GM19043 (cell line): Measurements from ENCODE around the gene ACP6.

Source experiments
- ATAC-seq: cut with Tn5 transposase; IDR thresholded peaks from one replicate; pipeline ENCODE4 v1.9.1; 2021; ENCODE audit warnings: low read depth; ENCODE audit not compliant: unreplicated experiment

Gene ACP6

GRCh38 chr1:147652306-147652705, 18.0 kb downstream of the ACP6 start:
- no peak for ATAC-seq

DNA sequence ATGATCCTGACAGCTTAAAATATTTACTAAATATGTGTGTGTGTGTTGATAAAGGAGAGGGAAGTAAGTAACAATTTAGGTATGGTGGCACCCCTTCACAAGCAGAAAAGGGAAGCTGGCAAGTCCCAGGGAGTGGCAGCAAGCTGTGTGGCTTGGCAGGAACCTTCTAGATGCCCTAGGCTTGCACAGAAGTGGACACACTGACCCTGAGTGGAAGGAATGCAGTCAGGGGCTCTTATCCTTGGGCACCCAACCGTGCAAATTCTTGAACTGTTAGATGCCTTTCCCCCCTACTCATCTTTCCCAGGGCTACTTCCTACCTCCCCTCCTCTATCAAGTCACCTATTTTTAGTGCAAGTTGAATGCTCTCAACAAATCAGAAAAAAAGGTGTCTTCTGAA, 18.9 kb downstream of the ACP6 start:
- no peak for ATAC-seq

DNA sequence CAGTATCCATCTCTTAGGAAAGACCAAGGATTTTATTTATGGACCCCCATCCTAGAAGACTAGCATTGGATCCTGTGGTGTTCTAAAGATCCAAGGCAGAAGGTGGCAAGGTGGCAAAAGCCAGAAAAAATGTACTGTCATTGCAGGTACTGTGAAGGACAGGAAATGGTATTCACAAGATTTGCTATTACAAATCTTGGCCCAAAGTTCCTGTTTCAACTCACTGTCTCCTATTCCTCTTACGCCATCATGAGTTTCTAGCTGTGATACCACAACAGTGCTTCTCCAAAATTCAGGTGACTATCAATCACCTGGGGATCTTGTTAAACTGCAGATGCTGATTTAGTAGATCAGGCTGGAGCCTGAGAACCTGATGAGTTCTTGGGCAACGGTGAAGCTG, 21.4 kb downstream of the ACP6 start:
- no peak for ATAC-seq

GRCh38 chr1:147647796-147648633, 22.3 kb downstream of the ACP6 start:
- ATAC-seq, result no peak

DNA sequence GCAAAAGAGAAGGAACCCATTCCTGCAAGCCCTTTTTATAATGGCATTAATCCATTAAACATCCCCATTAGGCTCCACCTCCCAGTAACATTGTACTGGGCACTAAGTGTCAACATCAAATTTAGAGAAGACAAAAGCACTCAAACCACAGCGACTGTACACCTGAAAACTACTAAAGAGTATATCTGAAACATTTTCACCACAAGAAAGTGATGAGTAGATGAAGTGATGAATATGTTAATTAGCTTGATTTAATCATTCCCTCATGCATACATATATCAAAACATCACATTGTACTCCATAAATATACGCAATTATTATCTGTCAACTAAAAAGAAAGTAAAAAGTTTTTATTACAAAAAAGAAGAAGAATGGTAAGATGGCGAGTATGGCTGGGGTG, 26.4 kb downstream of the ACP6 start:
- ATAC-seq, result no peak

DNA sequence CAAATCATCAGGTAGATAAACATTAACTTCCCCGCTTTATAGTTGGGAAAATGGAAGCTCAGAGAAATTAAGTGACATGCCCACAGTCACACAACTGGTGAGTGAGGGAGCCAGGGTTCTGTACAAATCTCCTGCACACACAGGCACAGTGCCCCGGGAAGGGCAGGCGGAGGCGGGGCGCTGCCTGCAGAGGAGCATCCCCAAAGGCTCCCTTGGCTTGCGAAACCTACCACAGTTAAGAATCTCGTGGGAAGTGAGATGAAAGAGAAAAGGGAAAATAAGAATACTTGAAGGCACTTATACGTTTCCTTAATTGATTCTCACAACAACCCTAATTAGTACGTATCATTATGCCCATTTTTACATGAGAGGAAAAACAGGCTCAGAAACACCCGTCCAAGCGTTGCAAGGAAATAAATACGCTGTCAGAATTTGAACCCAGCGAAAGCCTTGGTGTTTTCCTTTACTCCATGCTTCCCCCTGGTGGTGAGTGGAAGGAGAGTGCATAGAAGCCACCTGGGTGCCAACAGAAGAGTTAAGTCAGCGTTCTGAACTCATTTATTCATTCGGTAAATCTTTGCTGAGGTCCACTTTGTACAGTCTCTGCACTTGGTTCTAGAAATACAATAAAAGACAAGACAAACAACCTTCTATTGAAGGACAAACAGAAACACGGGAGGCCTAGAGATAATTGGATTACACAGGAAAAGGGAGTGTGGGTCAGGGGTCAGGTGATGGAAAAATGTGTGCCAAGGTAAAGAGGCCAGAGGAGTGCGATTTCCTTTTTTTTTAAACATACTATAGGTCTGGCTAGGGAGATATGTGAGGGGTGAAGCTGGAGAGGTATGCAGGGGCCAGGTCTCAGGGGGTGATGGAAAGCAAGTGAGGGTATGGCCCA, 28.4 kb downstream of the ACP6 start:
- no peak for ATAC-seq

- ATAC-seq, result no peak
These were observed 29.0 kb downstream of the ACP6 start for GRCh38 chr1:147641291-147641690.

GRCh38 chr1:147640553-147641165, 29.7 kb downstream of the ACP6 start:
- peak; percentile 95 for ATAC-seq

DNA sequence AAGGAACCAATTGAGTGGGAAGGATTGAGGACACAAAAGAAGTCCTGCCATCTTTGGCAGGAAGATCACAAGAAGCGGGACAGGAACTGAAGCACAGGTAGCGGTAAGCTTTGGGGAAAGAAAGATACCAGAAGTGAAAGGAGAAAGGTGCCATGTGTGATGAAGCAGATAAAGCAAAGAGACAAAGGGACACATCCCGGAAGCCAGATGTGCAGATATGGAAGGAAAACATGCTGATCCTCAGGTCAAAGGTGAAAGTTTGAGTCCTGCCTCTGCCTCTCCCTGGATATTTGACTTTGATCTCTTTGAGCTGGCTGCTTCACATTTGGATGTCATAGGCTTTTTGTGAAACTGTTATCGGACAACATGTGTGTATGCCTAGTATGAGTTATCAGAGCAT, 34.0 kb downstream of the ACP6 start:
- no peak for ATAC-seq

DNA sequence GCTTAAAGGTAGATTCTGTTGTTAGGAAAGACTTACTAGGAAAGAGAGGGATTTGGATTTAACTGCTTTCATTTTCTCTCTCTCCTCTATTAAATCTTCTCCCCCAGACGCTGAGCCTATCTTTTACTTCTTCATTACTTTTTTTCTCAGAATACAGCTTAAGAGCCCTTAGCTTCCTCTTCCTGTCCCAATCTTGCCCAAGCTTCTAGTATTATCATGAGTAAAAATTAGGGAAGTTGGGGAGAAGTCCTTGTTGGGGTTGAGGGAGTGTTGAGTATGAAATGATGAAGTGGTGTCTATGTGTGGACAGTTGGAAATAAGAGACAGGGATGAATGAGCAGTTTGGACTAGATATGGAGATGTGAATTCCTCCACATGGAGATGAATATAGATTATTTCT, 35.0 kb downstream of the ACP6 start:
- no peak for ATAC-seq

- ATAC-seq, result no peak
These were observed 35.7 kb downstream of the ACP6 start for GRCh38 chr1:147634645-147635044.

GRCh38 chr1:147633759-147634158, 36.6 kb downstream of the ACP6 start:
- no peak for ATAC-seq

- ATAC-seq, result no peak
These were observed 38.5 kb downstream of the ACP6 start for GRCh38 chr1:147631839-147632238.

DNA sequence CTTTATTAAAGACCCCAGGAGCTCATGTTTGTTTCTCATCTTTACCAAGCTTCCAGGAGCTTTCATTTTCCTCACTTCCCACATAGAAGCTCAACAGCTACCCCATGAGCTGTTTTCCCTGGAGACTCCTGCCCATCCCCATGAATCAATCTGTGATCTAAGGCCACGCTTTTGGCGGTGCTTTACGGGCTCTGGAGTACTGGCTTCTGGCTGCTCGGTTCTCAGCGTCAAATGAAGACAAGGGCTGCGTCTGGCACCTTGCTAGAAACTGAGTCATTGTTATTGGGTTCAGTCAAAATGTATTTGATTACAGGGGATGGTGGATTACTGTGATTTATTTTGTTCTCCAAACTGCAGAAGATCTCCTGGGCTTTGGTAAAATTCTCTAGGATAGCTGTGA, 39.9 kb downstream of the ACP6 start:
- no peak for ATAC-seq

- ATAC-seq, result no peak
These were observed 40.3 kb downstream of the ACP6 start for GRCh38 chr1:147630022-147630421.

DNA sequence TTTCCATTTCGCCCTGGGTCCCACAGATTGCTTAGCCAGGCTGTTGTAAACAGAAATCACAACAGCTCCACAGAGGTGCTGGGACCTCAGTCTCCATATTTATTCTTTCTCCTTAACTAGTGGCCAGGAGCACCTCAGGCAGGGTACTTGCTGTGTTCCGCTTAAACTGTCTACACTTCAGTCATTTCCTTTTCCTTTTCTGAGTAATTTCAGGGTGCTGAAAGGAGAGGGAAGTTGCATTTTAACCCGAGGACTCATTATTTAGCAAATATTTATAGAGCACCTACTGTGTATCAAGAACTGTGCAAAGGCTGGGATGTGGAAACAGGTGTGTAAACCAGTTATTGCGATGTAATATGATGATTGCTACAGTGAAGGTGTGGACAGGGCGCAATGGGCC, 41.9 kb downstream of the ACP6 start:
- ATAC-seq, result no peak

GRCh38 chr1:147627435-147628110, 42.8 kb downstream of the ACP6 start:
- peak; percentile 51 for ATAC-seq

DNA sequence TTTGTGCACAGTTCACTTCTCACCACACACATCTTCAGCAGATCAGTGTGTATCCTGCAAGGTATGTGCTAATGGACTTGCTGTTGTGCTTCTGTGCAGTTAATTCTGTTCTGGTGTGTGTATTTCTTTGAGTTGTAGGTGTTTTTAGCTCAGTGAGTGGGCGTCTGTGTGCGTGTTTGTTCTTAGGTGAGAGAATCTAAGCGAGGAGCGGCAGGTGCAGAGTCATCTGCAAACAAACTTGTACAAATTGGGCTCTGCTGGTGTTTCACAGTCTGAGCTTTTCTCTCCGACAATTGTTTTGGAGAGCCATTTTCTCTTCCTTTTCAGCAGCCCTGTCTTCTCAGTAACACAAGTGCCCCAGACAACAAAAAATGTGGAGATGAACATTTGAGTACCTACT, 43.6 kb downstream of the ACP6 start:
- ATAC-seq, result no peak

- no peak for ATAC-seq
These were observed 44.0 kb downstream of the ACP6 start for GRCh38 chr1:147626291-147626690.

GRCh38 chr1:147625362-147625995, 44.8 kb downstream of the ACP6 start:
- no peak for ATAC-seq
